HepG2 (cell line): Measurements from ENCODE around the gene SLA2. TPM values are rescaled to one million over a fixed set of nuclear protein-coding genes. Genes with fewer than 3 reads are reported as not detected.

Experiments used
- ELF3 ChIP-seq: IDR thresholded peaks from 2 replicates; pipeline ENCODE4 v1.6.1; 2016; ENCODE audit warnings: missing genetic modification reagents, missing compliant biosample characterization
- ELF4 ChIP-seq: sonication (generic); formaldehyde crosslinking; IDR thresholded peaks from 2 replicates; pipeline ENCODE4 v1.5.0; 2020; ENCODE audit warnings: missing genetic modification reagents, mild to moderate bottlenecking, moderate library complexity, borderline replicate concordance
- FOXJ3 ChIP-seq: sonication (generic); formaldehyde crosslinking; IDR thresholded peaks from 2 replicates; pipeline ENCODE4 v1.4.0; 2020; ENCODE audit warnings: missing genetic modification reagents, mild to moderate bottlenecking, borderline replicate concordance
- HIVEP1 ChIP-seq: sonication (generic); formaldehyde crosslinking; IDR thresholded peaks from 2 replicates; pipeline ENCODE4 v1.4.0; 2020; ENCODE audit warnings: mild to moderate bottlenecking, missing genetic modification reagents
- HNF1B ChIP-seq: sonication (generic); formaldehyde crosslinking; IDR thresholded peaks from 2 replicates; pipeline ENCODE4 v1.5.1; 2020; ENCODE audit warnings: mild to moderate bottlenecking, moderate library complexity, missing genetic modification reagents
- MAFF ChIP-seq: IDR thresholded peaks from 2 replicates; pipeline ENCODE4 v1.6.1; 2011; ENCODE audit warnings: low read depth, low read length, improper control_type of control experiment
- NFKB2 ChIP-seq: sonication (generic); formaldehyde crosslinking; IDR thresholded peaks from 2 replicates; pipeline ENCODE4 v1.4.0; 2020; ENCODE audit warnings: missing genetic modification reagents, borderline replicate concordance
- RFX5 ChIP-seq: IDR thresholded peaks from 2 replicates; pipeline ENCODE4 v1.6.1; 2011; ENCODE audit warnings: low read depth, low read length, improper control_type of control experiment
- ZFP36L1 ChIP-seq: sonication (generic); formaldehyde crosslinking; IDR thresholded peaks from 2 replicates; pipeline ENCODE4 v1.8.0; 2022; ENCODE audit warnings: mild to moderate bottlenecking, missing genetic modification reagents, moderate library complexity
- ZFYVE20 ChIP-seq: sonication (generic); formaldehyde crosslinking; IDR thresholded peaks from 2 replicates; pipeline ENCODE4 v1.8.0; 2023; ENCODE audit warnings: low read depth, mild to moderate bottlenecking, moderate library complexity, missing genetic modification reagents, borderline replicate concordance
- ZNF138 ChIP-seq: sonication (generic); formaldehyde crosslinking; IDR thresholded peaks from 2 replicates; pipeline ENCODE4 v1.5.0; 2020; ENCODE audit warnings: mild to moderate bottlenecking, low read depth, missing genetic modification reagents
- ZNF234 ChIP-seq: sonication (generic); formaldehyde crosslinking; conservative IDR thresholded peaks from 2 replicates; pipeline ENCODE4 v1.5.1; 2020; ENCODE audit warnings: mild to moderate bottlenecking, missing genetic modification reagents
- ZNF282 ChIP-seq: fragments of 450-650 bp; IDR thresholded peaks from 2 replicates; pipeline ENCODE4 v1.6.1; 2018; ENCODE audit not compliant: partially characterized antibody
- ZNF432 ChIP-seq: sonication (generic); formaldehyde crosslinking; IDR thresholded peaks from 2 replicates; pipeline ENCODE4 v1.5.0; 2020; ENCODE audit warnings: missing genetic modification reagents, mild to moderate bottlenecking, borderline replicate concordance
- ZNF687 ChIP-seq: sonication (generic); formaldehyde crosslinking; IDR thresholded peaks from 2 replicates; pipeline ENCODE4 v1.5.1; 2020; ENCODE audit warnings: mild to moderate bottlenecking, missing genetic modification reagents, moderate library complexity
- ZNF816 ChIP-seq: sonication (generic); formaldehyde crosslinking; IDR thresholded peaks from 2 replicates; pipeline ENCODE4 v1.8.0; 2022; ENCODE audit warnings: missing genetic modification reagents, mild to moderate bottlenecking, borderline replicate concordance
- polyA plus RNA-seq, 8 experiments: library from polyadenylated mRNA; depleted of rRNA in 3 of 8; stranded (reverse) in 7 of 8; unstranded in 1 of 8; fragments of >200 nt; fragmentation: Illumina TruSeq in 4 of 8; extraction: Trizol in 4 of 8; gene quantifications; 2 replicates each; pipeline versions ENCODE4 v1.2.1 to v1.2.3, GENCODE V29; 2011 to 2016; ENCODE audit warnings: low read depth in 4 of 8, missing spikeins in 1 of 8, mixed read lengths in 1 of 8; ENCODE audit not compliant: insufficient read depth in 1 of 8
- total RNA-seq, 5 experiments: library from RNA; depleted of rRNA; stranded (reverse); fragments of >200 nt; fragmentation: Illumina TruSeq; extraction: Trizol; gene quantifications; 2 replicates each; pipeline ENCODE4 v1.2.3, GENCODE V29; 2016; ENCODE audit warnings: low read depth in 1 of 5
- TF ChIP-seq, protein P1 (sequence below): IDR thresholded peaks from 2 replicates; pipeline ENCODE4 v1.6.1; 2016; ENCODE audit warnings: missing compliant biosample characterization, missing genetic modification reagents, borderline replicate concordance
- TF ChIP-seq, protein P2 (sequence below), 2 experiments: sonication (generic) in 1 of 2; formaldehyde crosslinking in 1 of 2; IDR thresholded peaks; 2 replicates each; pipeline versions ENCODE4 v1.4.0 to v1.6.1; 2018 to 2020; ENCODE audit warnings: missing genetic modification reagents in 2 of 2, borderline replicate concordance in 1 of 2, low read depth in 1 of 2, mild to moderate bottlenecking in 1 of 2, missing biosample characterization in 1 of 2
- TF ChIP-seq, protein P3 (sequence below): sonication (generic); formaldehyde crosslinking; IDR thresholded peaks from 2 replicates; pipeline ENCODE4 v1.9.0; 2021; ENCODE audit warnings: missing genetic modification reagents, mild to moderate bottlenecking, borderline replicate concordance

Gene SLA2
- total and polyA plus RNA-seq, 2 of the 13 experiments (the other 11 are each of a cell fraction or from before 2014, with no cell fraction given) = 1.6 to 3.6 TPM

GRCh38 chr20:36572701-36573102, 73.3 kb downstream of the SLA2 start (continued):
- TF ChIP-seq HIVEP1 (no peak), FOXJ3 (no peak), ZNF138 (CRISPR knock-in tag) (0 out of 2 replicates have a peak, but pooled peaks have one; percentile 50), ZNF687 (CRISPR knock-in tag) (no peak), NFKB2 (CRISPR knock-in tag) (peak; percentile 89; the same call in 1 of the 2 replicates), MAFF (no peak), ZNF432 (peak; percentile 70; the same call in 1 of the 2 replicates), ZNF816 (0 out of 2 replicates have a peak, but pooled peaks have one; percentile 69), ZFP36L1 (CRISPR knock-in tag) (no peak), ZFYVE20 (CRISPR knock-in tag) (no peak), ZNF282 (no peak), HNF1B (CRISPR knock-in tag) (no peak), RFX5 (no peak), ELF4 (0 out of 2 replicates have a peak, but pooled peaks have one; percentile 67), ELF3 (CRISPR knock-in tag) (no peak), ZNF234 (CRISPR knock-in tag) (0 out of 2 replicates have a peak, but pooled peaks have one; percentile 31)
- TF ChIP-seq, protein P1, sequence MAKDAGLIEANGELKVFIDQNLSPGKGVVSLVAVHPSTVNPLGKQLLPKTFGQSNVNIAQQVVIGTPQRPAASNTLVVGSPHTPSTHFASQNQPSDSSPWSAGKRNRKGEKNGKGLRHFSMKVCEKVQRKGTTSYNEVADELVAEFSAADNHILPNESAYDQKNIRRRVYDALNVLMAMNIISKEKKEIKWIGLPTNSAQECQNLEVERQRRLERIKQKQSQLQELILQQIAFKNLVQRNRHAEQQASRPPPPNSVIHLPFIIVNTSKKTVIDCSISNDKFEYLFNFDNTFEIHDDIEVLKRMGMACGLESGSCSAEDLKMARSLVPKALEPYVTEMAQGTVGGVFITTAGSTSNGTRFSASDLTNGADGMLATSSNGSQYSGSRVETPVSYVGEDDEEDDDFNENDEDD (CRISPR knock-in tag) = no peak
- TF ChIP-seq, protein P2, sequence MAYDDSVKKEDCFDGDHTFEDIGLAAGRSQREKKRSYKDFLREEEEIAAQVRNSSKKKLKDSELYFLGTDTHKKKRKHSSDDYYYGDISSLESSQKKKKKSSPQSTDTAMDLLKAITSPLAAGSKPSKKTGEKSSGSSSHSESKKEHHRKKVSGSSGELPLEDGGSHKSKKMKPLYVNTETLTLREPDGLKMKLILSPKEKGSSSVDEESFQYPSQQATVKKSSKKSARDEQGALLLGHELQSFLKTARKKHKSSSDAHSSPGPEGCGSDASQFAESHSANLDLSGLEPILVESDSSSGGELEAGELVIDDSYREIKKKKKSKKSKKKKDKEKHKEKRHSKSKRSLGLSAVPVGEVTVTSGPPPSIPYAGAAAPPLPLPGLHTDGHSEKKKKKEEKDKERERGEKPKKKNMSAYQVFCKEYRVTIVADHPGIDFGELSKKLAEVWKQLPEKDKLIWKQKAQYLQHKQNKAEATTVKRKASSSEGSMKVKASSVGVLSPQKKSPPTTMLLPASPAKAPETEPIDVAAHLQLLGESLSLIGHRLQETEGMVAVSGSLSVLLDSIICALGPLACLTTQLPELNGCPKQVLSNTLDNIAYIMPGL (CRISPR knock-in tag; IDR thresholded peaks at IDR 0.05; ENCODE audit: borderline replicate concordance in 1 of 2, low read depth in 1 of 2) = peak in 1 of 2 experiments; percentile 16; a peak in 2 of 4 replicates
- TF ChIP-seq, protein P3, sequence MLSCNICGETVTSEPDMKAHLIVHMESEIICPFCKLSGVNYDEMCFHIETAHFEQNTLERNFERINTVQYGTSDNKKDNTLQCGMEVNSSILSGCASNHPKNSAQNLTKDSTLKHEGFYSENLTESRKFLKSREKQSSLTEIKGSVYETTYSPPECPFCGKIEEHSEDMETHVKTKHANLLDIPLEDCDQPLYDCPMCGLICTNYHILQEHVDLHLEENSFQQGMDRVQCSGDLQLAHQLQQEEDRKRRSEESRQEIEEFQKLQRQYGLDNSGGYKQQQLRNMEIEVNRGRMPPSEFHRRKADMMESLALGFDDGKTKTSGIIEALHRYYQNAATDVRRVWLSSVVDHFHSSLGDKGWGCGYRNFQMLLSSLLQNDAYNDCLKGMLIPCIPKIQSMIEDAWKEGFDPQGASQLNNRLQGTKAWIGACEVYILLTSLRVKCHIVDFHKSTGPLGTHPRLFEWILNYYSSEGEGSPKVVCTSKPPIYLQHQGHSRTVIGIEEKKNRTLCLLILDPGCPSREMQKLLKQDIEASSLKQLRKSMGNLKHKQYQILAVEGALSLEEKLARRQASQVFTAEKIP (CRISPR knock-in tag) = 0 out of 2 replicates have a peak, but pooled peaks have one; percentile 45
